ENCODE results near the gene ANHX. TPM values are rescaled to one million over a fixed set of nuclear protein-coding genes. Genes with fewer than 3 reads are reported as not detected.

The ANHX gene
- total and polyA plus RNA-seq, 4 donors = not detected

DNA sequence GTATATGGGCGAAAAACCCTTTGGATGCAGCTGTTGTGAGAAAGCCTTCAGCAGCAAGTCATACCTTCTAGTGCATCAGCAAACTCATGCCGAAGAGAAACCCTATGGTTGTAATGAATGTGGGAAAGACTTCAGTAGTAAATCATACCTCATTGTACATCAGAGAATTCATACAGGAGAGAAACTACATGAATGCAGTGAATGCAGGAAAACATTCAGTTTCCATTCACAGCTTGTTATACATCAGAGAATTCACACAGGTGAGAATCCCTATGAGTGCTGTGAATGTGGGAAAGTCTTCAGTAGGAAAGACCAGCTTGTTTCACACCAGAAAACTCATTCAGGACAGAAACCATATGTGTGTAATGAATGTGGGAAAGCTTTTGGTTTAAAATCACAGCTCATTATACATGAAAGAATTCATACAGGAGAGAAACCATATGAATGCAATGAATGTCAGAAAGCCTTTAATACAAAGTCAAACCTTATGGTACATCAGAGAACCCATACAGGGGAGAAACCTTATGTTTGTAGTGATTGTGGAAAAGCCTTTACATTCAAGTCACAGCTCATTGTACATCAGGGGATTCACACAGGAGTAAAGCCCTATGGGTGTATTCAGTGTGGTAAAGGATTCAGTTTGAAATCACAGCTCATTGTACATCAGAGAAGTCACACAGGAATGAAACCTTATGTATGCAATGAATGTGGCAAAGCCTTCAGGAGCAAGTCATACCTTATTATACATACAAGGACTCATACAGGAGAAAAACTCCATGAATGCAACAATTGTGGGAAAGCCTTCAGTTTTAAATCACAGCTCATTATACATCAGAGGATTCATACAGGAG, 33.0 kb downstream of the ANHX start:
- Histone ChIP-seq H3K27me3 (ENCODE audit: control insufficient read depth in 3 of 3, insufficient read depth in 3 of 3, low read length in 2 of 3) (no peaks in the 10 kb centered on the region), H3K36me3 (ENCODE audit: control insufficient read depth in 4 of 4, insufficient read depth in 4 of 4, low read length in 4 of 4) (peaks cover 10 to 55% (median 39%) of the 10 kb centered on the region in 4 donors), H3K9ac (ENCODE audit: insufficient read depth in 1 of 2, low read length in 2 of 2) (no peak overlapping the region), H3K27ac (ENCODE audit: low read depth in 1 of 2, low read length in 1 of 2) (no peak overlapping the region), H3K4me3 (no peak overlapping the region), H3K9me3 (ENCODE audit: control insufficient read depth in 4 of 4, insufficient read depth in 3 of 4, low read length in 3 of 4) (peaks cover 16 to 64% (median 52%) of the 10 kb centered on the region in 4 donors), H3K4me1 (ENCODE audit: control insufficient read depth in 5 of 5, insufficient read depth in 5 of 5, low read length in 5 of 5) (no peaks in the 10 kb centered on the region)
- TF ChIP-seq, protein P1, sequence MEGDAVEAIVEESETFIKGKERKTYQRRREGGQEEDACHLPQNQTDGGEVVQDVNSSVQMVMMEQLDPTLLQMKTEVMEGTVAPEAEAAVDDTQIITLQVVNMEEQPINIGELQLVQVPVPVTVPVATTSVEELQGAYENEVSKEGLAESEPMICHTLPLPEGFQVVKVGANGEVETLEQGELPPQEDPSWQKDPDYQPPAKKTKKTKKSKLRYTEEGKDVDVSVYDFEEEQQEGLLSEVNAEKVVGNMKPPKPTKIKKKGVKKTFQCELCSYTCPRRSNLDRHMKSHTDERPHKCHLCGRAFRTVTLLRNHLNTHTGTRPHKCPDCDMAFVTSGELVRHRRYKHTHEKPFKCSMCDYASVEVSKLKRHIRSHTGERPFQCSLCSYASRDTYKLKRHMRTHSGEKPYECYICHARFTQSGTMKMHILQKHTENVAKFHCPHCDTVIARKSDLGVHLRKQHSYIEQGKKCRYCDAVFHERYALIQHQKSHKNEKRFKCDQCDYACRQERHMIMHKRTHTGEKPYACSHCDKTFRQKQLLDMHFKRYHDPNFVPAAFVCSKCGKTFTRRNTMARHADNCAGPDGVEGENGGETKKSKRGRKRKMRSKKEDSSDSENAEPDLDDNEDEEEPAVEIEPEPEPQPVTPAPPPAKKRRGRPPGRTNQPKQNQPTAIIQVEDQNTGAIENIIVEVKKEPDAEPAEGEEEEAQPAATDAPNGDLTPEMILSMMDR (IDR thresholded peaks at IDR 0.05; ENCODE audit: control extremely low read depth, extremely low read depth) = no peak
- 99% methylated on average over 2 of the region's 2 CpGs for WGBS, 2 donors
- ATAC-seq (ENCODE audit: insufficient read depth, low FRiP score) = no peak
- DNase-seq = no peak

DNA sequence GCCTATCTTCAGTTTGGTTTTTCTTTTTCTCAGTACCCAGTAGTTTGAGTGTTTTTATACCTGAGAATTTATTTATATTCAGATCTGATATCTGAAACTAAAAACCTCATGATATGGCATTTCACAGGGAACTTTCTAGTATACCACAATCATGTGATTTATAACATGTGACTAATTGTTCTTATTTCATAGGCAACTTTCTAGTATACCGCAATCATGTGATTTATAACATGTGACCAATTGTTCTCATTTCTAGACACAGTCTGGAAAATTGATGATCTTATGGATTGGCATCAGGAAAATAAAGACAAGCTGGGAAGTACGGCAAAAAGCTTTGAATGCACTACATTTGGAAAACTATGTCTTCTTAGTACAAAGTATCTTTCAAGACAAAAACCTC, 33.8 kb downstream of the ANHX start:
- TF ChIP-seq, protein P1 (IDR thresholded peaks at IDR 0.05; ENCODE audit: control extremely low read depth, extremely low read depth) = no peak
- Histone ChIP-seq H3K4me3 (no peak overlapping the region), H3K9me3 (ENCODE audit: control insufficient read depth in 4 of 4, insufficient read depth in 3 of 4, low read length in 3 of 4) (peaks cover 13 to 63% (median 52%) of the 10 kb centered on the region in 4 donors), H3K27me3 (ENCODE audit: control insufficient read depth in 3 of 3, insufficient read depth in 3 of 3, low read length in 2 of 3) (no peaks in the 10 kb centered on the region), H3K4me1 (ENCODE audit: control insufficient read depth in 5 of 5, insufficient read depth in 5 of 5, low read length in 5 of 5) (no peaks in the 10 kb centered on the region), H3K36me3 (ENCODE audit: control insufficient read depth in 4 of 4, insufficient read depth in 4 of 4, low read length in 4 of 4) (peaks cover 10 to 55% (median 39%) of the 10 kb centered on the region in 4 donors), H3K9ac (ENCODE audit: insufficient read depth in 1 of 2, low read length in 2 of 2) (no peak overlapping the region), H3K27ac (ENCODE audit: low read depth in 1 of 2, low read length in 1 of 2) (no peak overlapping the region)
- ATAC-seq (ENCODE audit: insufficient read depth, low FRiP score) (no peak), DNase-seq (no peak)
- WGBS, 2 donors = 45 to 97% methylated on average over 2 of the region's 2 CpGs

DNA sequence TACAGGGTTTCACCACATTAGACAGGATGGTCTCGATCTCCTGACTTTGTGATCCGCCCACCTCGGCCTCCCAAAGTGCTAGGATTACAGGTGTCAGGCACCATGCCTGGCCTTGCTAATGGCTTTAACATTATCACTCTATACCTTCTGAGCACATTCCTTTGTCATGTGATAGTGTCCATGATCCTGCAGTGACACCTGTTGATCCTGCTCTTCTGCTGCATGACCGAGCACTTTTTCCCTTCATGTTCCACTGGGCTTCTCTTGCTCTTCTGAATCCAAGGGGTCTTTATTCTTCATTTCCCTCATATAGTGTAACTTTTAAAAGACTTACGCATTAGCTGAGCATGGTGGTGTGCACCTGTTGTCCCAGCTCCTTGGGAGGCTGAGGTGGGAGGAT, 42.8 kb downstream of the ANHX start:
- no peak for ATAC-seq (ENCODE audit: insufficient read depth, low FRiP score)
- Histone ChIP-seq H3K4me1 (ENCODE audit: control insufficient read depth in 5 of 5, insufficient read depth in 5 of 5, low read length in 5 of 5) (no peaks in the 10 kb centered on the region), H3K9me3 (ENCODE audit: control insufficient read depth in 4 of 4, insufficient read depth in 3 of 4, low read length in 3 of 4) (peaks cover 35 to 78% (median 49%) of the 10 kb centered on the region in 4 donors), H3K27ac (ENCODE audit: low read depth in 1 of 2, low read length in 1 of 2) (no peak overlapping the region), H3K4me3 (no peak overlapping the region), H3K9ac (ENCODE audit: insufficient read depth in 1 of 2, low read length in 2 of 2) (no peak overlapping the region), H3K27me3 (ENCODE audit: control insufficient read depth in 3 of 3, insufficient read depth in 3 of 3, low read length in 2 of 3) (no peaks in the 10 kb centered on the region), H3K36me3 (ENCODE audit: control insufficient read depth in 4 of 4, insufficient read depth in 4 of 4, low read length in 4 of 4) (peaks cover 48 to 82% (median 77%) of the 10 kb centered on the region in 4 donors)
- no peak for DNase-seq
- 96 to 100% methylated on average over 5 of the region's 5 CpGs for WGBS, 2 donors
- TF ChIP-seq, protein P1 (IDR thresholded peaks at IDR 0.05; ENCODE audit: control extremely low read depth, extremely low read depth) = no peak

All from lung (tissue), 12 donors.